ENCODE data around the gene PRKAB1.

The PRKAB1 gene

GRCh38 chr12:119729871-119730270, 61.9 kb downstream of the PRKAB1 start:
- TF ChIP-seq CTCF (IDR thresholded peaks at IDR 0.05; ENCODE audit: low read depth, low read length) = no peak
- no peak for DNase-seq (ENCODE audit: low read depth in 2 of 2)
- no peak overlapping the region for H3K4me3 ChIP-seq (replicated peaks in 1 of 2; ENCODE audit: low read depth in 2 of 2, low read length in 2 of 2)

GRCh38 chr12:119730381-119730780, 62.4 kb downstream of the PRKAB1 start:
- TF ChIP-seq CTCF (IDR thresholded peaks at IDR 0.05; ENCODE audit: low read depth, low read length) = no peak
- no peak overlapping the region for H3K4me3 ChIP-seq (replicated peaks in 1 of 2; ENCODE audit: low read depth in 2 of 2, low read length in 2 of 2)
- DNase-seq (ENCODE audit: low read depth in 2 of 2) = no peak
